BJ (cell line): ENCODE results near the gene GNAI2. TPM values are rescaled to one million over a fixed set of nuclear protein-coding genes. Genes with fewer than 3 reads are reported as not detected.

ENCODE experiments used
- CTCF ChIA-PET: fragments of 350-600 bp; formaldehyde crosslinking; extraction: SDS; loops from one replicate; lab custom pipeline; 2021; ENCODE audit warnings: antibody characterized with exemption, inconsistent platforms; lab: Yijun Ruan, JAX
- POLR2A ChIA-PET: fragments of 300-600 bp; sonication (Branson Sonifier 250); formaldehyde crosslinking; extraction: SDS; loops from one replicate; lab custom pipeline; 2021; ENCODE audit warnings: antibody characterized with exemption; lab: Charles Lee
- DNase-seq: peaks from one replicate; pipeline ENCODE4 v3.0.0-alpha.2; 2011; ENCODE audit warnings: low read depth
- H3K27me3 ChIP-seq: 2 replicates; pipeline ENCODE4 v1.6.0; 2011; ENCODE audit warnings: low read length; ENCODE audit not compliant: control insufficient read depth, insufficient read depth
- H3K36me3 ChIP-seq: 2 replicates; pipeline ENCODE4 v1.5.1; 2011; ENCODE audit warnings: low read length; ENCODE audit not compliant: control insufficient read depth, insufficient read depth
- H3K4me3 ChIP-seq: 2 replicates; pipeline ENCODE4 v1.5.1; 2011; ENCODE audit warnings: low read depth, mild to moderate bottlenecking, control low read depth, low read length
- polyA plus RNA-seq: library from polyadenylated mRNA; depleted of rRNA; stranded (reverse); fragments of >200 nt; gene quantifications from 2 replicates; pipeline ENCODE4 v1.2.3, GENCODE V29; 2011
- TF ChIP-seq, protein P1 (sequence below): IDR thresholded peaks from 2 replicates; pipeline ENCODE4 v1.5.1; 2011; ENCODE audit warnings: low read depth, mild to moderate bottlenecking, control low read depth, inconsistent platforms, low read length, moderate library complexity; ENCODE audit not compliant: insufficient read depth

The GNAI2 gene
- polyA plus RNA-seq, 1 experiment, result 887 TPM

DNA sequence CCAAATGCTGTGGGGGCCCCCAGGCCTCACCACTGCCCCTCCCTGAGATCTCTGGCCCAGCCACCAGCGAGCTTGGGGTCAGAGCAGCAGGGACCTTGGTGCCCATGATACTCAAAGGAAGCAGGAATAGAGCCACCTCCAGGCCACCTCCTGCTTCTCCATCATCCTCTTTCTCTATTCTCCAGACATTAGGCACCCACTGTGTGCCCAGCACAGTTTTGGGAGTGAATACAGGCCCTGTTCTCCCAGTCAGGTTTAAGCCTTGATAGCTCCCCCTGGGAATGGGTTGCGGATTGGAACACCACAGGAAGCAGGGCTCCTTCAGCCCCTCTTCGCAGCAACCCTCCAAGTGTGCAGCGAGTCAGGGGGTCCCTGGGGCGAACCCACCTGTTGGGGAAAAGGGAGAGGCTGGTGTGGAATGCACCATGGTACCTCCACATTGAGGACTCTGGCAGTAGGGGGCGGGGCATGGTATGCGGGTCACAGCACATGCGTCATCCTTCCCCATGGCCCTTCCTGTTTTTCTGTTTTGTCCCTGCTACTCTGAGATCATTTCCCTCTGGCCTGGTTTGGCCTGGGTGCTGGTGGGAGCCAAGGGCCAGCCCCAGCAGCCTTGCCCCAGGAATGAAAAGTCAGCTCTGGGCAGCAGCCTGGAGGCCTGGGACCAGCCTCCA lies 18.7 kb downstream of the GNAI2 start:
- TF ChIP-seq, protein P1, sequence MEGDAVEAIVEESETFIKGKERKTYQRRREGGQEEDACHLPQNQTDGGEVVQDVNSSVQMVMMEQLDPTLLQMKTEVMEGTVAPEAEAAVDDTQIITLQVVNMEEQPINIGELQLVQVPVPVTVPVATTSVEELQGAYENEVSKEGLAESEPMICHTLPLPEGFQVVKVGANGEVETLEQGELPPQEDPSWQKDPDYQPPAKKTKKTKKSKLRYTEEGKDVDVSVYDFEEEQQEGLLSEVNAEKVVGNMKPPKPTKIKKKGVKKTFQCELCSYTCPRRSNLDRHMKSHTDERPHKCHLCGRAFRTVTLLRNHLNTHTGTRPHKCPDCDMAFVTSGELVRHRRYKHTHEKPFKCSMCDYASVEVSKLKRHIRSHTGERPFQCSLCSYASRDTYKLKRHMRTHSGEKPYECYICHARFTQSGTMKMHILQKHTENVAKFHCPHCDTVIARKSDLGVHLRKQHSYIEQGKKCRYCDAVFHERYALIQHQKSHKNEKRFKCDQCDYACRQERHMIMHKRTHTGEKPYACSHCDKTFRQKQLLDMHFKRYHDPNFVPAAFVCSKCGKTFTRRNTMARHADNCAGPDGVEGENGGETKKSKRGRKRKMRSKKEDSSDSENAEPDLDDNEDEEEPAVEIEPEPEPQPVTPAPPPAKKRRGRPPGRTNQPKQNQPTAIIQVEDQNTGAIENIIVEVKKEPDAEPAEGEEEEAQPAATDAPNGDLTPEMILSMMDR, result no peak
- ChIA-PET CTCF (interaction anchor here (2.2 to 13.0 kb wide), 3 partner anchors 8 to 26 kb away, joined by 6 to 114 read pairs (median 51); no protein-coding TSS in a partner anchor), POLR2A (no interaction called here)
- no peaks in the 10 kb centered on the region for H3K27me3 ChIP-seq
- peaks cover 53% of the 10 kb centered on the region for H3K36me3 ChIP-seq
- no peak overlapping the region for H3K4me3 ChIP-seq
- DNase-seq, result no peak

DNA sequence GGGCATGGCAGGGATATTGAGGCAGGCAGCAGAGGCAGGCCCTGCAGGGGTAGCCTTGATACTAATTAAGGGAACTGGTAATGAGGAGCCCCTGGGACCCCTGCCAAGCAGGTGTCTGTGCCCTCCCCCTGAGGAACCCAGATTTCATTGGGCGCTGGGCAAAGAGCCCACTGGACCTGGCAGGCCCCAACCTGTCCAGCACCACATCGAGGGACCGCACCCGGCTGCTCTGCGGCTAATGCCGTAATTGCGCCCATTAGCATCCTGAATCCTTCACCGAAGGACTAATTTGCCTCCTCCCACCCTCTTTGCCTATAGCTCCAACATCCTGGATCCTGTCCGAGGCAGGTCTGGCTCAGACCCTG lies 19.2 kb downstream of the GNAI2 start:
- Histone ChIP-seq H3K27me3 (no peaks in the 10 kb centered on the region), H3K4me3 (no peak overlapping the region), H3K36me3 (peaks cover 53% of the 10 kb centered on the region)
- CTCF ChIA-PET, result interaction anchor here (1.6 to 13.0 kb wide), 5 partner anchors 9 to 61 kb away, joined by 6 to 114 read pairs (median 12); no protein-coding TSS in a partner anchor
- no peak for DNase-seq
- POLR2A ChIA-PET, result no interaction called here
- TF ChIP-seq, protein P1, result no peak

DNA sequence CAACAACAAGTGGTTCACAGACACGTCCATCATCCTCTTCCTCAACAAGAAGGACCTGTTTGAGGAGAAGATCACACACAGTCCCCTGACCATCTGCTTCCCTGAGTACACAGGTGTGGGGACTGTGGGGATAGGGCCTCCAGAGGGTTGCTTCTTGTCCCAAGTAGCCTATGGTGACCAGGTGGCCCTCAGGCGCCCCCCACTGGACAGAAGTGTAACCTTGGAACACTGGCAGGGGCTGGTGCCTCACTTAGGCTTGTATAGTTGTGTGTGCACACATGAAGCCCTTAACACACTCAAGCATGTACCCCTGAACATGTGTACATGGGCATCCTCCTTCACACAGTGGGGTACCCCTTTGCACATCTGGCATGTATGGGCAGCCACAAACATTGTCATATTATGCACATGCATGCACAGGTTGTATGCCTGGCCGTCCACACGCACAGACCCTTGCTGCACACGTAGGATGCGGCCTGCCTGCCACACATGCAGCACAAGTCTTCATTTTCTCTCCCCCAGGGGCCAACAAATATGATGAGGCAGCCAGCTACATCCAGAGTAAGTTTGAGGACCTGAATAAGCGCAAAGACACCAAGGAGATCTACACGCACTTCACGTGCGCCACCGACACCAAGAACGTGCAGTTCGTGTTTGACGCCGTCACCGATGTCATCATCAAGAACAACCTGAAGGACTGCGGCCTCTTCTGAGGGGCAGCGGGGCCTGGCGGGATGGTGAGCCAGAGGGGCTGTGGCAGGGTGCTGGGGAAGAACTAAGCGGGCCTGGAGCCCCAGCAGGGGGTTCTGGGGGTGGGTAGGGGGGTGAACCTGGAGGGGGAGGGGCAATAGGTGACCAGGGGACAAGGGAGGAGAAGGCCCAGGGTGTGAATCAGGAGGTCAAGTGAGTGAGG lies 21.2 kb downstream of the GNAI2 start:
- peaks cover 47% of the 10 kb centered on the region for H3K36me3 ChIP-seq
- DNase-seq, result no peak
- CTCF ChIA-PET, result interaction anchor here (0.6 to 13.0 kb wide), 12 partner anchors 10 to 63 kb away, joined by 4 to 114 read pairs (median 8); partner anchors contain the start of genes GNAI2 and SEMA3B

DNA sequence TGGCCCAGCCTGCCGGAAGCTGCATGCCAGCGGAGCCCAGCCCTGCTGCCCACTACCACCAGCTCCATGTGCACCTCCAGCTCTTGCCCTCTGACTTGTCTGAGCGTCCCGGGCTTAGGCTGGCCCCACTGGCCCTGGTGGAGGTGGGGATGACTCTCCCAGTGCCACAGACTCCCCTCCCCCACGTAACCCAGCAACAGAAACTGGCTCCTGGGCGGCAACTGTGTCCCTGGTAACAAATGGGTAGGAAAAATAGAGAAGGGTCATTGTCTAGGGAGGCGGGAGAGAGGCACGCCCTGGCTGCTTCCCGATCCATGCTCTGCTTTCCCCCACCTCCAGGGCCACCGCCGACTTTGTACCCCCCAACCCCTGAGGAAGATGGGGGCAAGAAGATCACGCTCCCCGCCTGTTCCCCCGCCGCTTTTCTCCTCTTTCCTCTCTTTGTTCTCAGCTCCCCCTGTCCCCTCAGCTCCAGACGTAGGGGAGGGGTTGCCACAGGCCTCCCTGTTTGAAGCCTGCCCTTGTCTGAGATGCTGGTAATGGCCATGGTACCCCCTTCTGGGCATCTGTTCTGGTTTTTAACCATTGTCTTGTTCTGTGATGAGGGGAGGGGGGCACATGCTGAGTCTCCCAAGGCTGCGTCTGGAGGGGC lies 22.2 kb downstream of the GNAI2 start:
- POLR2A ChIA-PET, result interaction anchor here (0.6 kb wide), 3 partner anchors 8 to 280 kb away, joined by 3 to 8 read pairs (median 4); no protein-coding TSS in a partner anchor

More for the DNA sequence above, 21.2 kb downstream of the GNAI2 start:
- TF ChIP-seq, protein P1, result peak; percentile 64
- H3K4me3 ChIP-seq, result no peak overlapping the region
- no peaks in the 10 kb centered on the region for H3K27me3 ChIP-seq
- POLR2A ChIA-PET, result interaction anchor here (0.6 to 0.7 kb wide), 2 partner anchors 9 to 35 kb away, joined by 3 to 6 read pairs; no protein-coding TSS in a partner anchor

More for the DNA sequence above, 22.2 kb downstream of the GNAI2 start:
- no peak for DNase-seq
- TF ChIP-seq, protein P1, result no peak
- CTCF ChIA-PET, result interaction anchor here (0.8 to 13.0 kb wide), 10 partner anchors 9 to 66 kb away, joined by 3 to 114 read pairs (median 14); partner anchors contain the start of gene SEMA3B
- peaks cover 39% of the 10 kb centered on the region for H3K36me3 ChIP-seq
- no peak overlapping the region for H3K4me3 ChIP-seq
- no peaks in the 10 kb centered on the region for H3K27me3 ChIP-seq
